T-helper 9 cell (primary cell): ENCODE measurements around the gene SC5D.

Source experiments
- DNase-seq: peaks from one replicate; pipeline ENCODE4 v3.0.0-alpha.2; 2020

SC5D gene

DNA sequence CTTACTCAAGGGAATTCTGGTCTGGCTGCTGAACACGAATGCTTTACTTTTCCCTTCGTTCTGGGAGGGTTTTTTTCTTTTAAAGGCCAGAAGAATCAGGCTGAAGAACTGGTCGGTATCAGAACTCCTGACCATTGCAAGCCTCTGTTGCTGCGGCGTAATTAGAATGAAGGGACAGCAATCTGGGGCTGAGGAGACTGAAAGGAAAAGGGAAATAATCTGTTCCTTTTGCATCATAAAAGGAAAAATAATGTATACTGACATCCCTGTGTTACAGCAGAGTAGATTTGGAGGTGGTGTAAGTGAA lies 670 bp downstream of the SC5D start:
- no peak for DNase-seq

DNA sequence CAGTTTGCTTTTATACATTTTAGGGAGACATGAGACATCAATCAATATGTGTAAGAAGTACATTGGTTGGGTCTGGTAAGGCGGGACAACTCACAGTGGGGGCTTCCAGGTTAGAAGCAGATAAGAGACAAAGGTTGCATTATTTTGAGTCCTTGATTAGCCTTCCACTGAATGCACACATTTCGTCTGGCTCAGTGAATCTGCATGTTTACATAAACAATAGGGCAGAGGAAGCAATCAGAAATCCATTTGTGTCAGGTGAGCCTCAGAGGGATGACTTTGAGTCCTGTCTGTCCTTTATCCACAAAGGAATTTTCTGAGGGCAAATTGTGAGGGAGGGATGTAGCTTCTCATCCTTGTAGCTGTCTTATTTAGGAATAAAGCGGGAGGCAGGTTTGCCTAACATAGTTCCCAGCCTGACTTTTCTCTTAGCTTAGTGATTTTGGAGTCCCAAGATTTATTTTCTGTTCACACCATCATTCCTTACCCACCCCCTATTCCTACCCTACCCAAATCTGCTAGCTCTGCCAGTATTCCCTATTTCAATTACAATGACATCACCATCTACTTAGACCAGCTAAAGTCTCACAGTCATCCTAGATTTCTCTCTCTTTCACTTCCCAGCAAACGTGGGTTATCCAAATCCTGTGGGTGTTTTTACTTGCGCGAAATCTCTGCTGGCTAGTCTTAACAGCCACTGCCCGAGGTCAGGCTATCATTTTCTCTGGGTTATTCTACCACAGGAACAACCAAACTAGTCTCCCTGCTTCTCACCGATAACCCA lies 2.9 kb downstream of the SC5D start:
- no peak for DNase-seq

DNA sequence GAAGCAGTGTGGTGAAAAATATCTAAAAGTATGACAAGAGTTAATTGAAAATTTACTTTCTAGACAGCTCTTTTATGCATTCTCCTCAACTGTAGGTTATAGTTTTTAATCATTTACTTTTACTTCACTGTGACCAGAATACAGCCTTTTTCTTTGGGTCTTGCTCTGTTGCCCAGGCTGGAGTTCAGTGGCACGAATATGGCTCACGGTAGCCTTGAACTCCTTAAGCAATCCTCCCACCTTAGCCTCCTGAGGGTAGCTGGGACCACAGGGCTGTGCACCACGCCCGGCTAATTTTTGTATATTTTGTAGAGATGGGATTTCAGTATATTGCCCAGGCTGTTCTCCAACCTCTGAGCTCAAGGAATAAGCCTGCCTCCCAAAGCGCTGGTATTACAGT lies 5.3 kb downstream of the SC5D start:
- DNase-seq: no peak

DNA sequence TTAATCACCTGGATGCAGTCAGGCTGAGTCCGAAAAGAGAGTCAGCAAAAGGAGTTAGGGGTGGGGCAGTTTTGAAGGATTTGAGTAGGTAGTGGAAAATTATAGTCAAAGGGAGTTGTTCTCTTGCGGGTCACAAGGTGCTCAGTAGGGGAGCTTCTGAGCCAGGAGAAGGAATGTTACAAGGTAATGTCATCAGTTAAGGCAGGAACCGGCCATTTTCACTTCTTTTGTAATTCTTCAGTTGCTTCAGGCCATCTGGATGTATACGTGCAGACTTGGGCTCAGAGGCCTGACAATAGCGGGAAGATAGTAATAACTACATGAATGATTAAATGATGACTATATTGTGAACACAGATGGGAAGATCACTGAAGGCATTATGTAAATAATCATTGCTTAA lies 6.2 kb downstream of the SC5D start:
- no peak for DNase-seq

DNA sequence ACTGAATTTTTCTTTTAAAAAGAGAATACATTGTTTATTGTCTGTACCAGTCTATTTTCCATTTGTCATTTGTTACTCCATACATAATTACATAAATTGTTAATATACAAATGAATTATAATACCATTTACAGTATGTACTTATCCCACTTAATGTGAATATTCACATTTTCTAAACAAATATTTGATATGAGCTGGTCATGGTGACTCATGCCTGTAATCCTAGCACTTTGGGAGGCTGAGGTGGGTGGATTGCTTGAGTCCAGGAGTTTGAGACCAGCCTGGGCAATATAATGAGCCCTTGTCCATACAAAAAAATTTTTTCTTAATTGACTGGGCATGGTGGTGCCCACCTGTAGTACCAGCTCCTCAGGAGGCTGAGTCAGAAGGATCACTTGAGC lies 6.8 kb downstream of the SC5D start:
- no peak for DNase-seq

DNA sequence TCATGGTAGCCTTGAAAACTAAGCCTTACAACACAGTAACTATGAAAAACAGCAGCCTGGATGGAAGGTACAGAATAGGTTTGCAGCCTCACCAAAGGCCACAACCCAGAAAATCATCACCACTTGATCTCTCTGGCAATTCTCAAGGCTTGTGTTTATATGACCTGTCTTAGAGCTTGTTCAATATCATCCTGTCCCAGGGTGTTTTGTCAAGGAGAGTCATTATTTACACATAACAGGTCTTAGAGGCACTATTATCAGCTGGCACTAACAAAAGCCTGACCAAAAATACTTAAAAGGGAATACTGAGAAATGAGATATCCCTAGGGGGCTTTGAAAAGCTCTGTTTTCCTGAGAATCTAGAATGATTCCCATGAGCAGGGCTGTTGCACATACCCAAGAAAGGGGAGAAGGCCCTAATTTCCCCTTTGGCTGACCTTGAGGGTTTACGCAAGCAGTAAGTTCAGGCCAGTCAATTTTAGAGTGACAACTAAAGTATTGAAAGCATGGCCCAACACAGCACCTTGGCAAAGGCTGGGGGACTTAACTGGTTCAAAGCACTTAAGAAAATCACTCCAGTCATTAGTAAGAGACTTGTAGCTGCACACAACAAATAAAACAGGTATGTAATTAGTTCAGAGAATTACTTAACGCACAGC lies 7.9 kb downstream of the SC5D start:
- DNase-seq: no peak

DNA sequence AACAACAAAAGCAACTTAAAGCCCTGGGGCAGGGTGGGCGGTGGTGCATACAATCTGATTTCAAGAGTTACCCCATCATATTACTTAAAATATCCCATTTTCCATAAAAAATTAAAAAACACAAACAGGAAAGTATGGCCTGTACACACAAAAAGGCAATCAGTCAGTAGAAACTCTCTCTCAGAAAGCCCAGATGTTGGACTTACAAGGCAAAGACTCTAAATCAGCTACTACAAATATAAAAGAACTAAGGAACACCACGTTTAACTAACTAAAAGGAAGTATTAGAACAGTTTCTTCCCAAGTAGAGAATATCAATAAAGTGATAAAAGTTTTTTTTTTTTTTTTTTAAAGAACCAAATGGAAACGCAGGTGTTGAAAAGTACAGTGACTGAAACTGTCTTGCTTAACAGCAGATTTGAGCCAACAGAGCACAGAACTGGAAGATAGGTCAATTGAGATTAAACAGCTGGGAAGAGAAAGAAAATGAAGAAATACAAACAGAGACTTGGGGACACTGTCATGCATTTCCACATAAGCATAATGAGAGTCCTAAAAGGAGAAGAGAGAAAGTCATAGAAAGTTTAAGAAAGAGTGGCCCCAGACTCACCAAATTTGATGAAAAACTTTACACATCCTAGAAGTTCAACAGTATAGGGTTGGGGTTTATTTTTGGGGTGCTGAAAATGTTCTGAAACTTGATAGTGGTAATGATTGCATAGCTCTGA lies 8.6 kb downstream of the SC5D start:
- DNase-seq: no peak

DNA sequence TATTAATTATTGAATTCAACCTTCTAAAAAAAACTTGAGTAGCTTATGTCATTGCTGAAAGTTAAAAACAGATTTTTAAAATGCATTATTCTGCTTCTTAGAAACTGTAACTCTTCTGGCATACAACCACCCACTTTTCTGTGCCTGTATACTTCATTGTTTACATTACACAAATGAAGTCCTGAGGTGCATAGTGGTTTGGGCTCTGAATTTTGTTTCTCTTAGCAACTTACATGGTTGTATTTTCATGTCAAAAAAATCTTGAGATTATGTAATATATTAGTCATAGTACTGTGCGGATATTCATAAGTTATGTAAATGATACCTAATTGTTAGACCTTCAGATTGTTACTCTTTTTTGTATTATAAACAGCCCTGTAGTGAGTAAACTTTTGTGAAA lies 12.2 kb downstream of the SC5D start:
- no peak for DNase-seq

DNA sequence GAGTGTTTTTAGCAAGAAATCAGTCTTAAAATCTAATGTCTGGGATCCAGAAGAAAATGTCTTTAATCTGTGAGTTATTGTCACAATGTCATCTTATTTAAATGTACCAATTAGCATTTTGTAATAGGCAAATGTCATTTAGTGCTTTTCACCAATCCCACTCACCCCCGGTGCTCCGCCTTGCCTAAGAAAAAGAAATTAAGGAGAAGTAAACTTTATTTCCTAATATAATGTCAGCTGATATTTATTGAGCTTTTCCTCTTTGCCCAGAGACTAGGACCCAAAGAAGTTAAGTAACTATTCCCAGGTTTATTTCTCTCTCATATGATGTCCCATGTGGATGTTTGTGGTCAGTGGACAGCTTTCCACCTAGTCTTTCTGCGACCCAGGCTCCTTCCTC lies 16.2 kb downstream of the SC5D start:
- DNase-seq: no peak

DNA sequence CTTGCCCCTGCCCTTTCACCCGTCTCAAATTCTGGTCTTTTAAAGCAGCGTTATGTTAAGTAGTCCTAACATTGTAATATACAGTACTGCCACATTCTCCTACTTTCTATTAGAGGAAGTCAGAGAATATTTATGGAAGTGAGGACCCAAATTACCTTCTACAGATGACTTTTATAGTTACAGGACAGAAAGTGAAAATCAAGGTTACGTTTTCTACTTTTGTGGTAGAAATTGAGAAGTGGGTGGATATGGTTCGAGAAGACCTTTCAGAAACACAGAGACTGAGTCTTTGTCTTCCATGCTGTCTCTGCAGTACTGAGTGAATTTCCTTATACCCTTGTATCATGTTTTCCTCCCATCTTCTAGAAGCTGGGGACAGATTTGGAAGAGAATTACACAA lies 17.1 kb downstream of the SC5D start:
- DNase-seq: no peak

DNA sequence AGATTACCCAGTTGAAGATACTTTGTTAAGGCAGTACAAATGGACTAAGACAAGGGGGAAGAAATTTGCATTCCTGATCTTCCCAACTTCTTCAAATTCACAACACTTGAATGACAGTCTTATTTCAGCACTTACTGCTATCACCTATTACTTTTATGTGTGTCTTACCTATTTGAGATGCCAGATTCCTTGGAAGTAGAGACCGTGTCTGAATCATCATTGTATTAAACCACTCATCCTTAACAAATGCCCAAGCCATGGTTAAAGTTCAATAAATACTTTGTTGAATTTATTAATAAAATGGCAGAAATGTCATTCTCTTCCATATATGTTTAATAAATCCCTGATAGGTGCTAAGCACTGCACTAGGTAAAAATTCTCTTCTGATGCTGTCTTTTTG lies 18.3 kb downstream of the SC5D start:
- DNase-seq: no peak

DNA sequence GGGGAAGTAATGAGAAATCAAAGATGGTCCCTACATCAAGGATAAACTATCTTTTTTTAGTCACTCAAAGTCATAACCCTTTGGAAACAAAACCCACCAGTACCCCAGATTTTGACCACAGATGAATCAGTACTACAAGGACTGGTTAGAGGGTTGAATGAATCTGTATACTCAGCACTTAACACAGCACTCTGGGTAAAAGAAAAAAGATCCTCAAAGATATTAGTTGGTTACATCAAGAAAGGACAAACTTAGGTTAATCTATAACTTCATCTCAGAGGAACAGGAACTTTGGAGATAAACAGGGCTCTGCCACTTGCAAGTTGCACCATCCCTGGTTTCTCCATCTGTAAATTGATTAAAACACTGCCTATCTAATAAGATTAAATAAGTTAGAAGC lies 18.8 kb downstream of the SC5D start:
- DNase-seq: no peak

DNA sequence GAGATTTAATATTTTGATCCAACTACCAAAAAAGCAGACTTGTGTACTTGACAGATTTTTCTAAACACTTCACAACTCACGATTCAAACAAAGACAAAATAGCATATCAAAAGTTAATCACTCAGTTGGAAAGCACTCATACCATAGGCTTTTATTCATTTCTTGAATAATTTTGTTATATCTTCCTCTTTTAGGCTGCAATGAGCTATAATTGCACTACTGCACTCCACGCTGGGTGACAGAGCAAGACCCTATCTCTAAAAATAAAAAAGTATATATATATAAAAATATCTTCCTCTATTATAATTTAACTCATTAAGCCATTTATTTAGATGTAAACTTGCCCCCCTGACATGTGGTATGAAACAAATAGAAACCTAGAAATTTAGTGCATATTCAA lies 19.9 kb downstream of the SC5D start:
- no peak for DNase-seq

DNA sequence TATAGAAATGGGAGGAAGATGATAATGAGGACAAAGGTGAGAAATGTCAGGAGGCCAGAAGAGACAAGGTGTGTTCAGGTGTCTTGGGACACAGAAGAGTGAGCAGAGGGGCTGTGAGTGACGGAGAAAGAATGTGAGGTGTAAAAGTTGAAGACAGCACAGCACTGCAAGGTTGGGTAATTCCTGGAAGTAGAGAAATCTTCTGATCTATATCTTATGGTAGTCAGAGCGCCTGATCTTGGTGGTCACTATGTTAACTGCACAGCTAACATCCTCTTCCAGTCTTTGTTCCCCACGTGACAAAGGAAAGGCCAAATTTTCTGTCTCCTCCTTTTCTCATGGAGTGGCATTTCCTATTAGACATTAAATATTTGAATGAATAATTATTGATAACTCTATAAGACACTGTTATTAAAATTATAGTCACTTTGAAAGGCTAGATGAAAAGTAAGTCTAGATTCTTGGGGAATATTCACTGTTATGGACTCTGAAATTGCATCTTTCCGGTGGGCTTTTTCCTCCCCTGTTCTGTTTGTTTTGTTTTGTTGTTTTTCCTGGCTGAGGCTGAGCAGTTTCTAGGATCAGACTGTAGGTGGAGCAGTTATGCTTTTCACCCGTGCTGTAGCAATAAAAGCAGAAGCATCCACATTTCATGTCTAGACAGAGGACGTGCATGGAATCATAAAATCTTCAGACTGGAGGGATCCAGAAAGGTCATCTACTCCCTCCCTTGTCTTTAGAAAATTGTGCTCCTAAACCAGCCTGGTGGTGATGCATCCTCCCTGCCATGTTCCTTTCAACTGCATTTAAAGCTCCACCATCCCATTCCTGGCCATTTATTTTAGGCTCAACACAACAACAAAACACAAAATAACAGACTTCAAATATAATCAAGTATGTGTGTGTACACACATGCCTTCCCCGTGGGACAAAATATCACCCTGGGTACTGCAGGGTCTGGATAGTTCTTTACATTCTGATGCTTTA lies 26.6 kb downstream of the SC5D start:
- DNase-seq: no peak

DNA sequence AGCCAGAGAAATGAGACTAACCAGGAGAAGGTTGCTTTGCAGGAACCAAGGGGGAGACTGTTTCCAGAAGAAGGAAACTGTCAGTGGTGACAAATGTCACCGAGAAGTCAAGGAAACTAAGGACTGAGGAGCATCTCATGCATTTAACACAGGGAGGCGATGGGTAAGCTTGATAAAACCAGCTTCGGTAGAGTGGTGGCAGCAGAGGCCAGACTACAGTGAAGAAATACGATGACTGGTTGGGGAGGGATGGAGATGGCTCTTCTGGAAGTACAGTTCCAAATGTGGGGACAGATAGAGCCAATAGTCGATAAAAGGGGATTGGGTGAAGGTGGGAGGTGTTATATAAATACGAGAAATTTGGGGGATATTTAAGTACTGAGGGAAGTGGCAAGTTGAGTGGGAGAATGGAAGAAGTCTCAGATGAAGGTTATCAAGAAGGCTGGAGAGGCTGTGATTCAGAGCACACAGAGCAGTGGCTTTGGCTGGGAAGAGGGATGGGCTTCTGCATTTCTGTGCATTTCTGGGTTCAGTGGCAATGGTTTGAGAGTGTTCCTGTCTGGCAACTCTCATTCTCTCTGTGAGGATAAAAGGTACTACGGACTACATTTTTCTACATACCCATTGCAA lies 29.2 kb downstream of the SC5D start:
- DNase-seq: no peak

DNA sequence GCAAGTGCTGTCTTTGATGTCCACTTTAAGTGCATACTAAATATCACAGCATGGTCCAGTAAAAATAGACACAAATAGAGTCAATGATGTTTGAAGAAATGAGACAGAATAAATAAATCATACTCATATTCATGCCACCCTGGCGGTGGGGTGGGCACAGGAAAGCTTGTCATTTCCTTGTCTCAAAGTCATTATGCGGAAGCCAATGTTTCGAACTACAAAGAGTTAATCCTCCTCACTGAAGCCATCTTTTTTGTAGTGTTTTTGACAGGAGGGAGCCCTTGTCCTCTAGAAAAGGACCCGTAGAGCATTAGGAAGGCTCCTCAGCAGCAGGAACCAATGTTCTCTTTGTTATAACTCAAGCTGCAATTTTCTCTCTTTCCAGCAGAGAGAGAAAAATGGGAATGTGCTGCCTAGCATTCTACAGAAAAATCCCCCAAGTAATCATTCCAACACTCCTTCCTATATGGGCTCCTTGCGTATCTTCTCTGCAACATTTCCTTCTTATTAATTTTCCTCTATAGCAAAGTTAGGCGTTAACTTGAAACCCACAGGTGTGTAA lies 30.6 kb downstream of the SC5D start:
- DNase-seq: no peak

DNA sequence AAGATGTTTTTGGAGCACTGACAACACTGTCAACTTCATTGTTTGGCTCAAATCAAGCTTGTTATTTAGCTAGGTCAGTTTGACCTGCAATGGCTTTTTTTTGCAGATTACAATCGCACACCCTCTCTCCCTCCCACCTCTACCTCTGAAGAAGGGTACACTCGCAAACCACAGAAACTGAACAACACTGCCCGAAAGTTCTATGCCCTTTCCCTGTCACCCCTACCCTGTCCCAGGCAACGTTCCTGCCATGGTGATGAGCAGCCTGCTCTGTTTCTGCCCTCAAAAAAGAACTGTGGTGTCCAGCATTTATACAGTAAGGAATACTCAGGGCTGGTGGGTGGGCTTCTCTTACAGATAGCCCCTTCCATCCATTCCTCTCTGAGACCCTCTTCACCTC lies 33.7 kb downstream of the SC5D start:
- no peak for DNase-seq

DNA sequence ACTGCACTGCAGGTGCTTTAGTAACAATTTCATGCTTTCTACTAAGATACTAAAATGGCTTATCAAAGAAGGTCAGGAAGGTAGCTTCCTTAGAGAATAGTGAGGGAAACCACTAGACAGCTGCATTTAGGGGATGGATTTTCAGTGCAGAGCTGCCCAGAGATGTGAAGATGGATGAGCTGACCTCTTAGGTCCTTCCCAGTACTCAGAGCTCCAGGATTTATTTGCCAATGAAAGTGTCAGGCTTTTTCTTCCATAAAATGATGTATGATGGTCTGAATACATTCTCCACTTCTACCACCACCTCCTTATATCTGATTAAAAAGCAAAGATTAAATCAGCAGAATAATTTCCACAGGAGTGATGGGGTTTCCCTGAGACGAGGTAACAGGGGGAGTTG lies 35.0 kb downstream of the SC5D start:
- no peak for DNase-seq

DNA sequence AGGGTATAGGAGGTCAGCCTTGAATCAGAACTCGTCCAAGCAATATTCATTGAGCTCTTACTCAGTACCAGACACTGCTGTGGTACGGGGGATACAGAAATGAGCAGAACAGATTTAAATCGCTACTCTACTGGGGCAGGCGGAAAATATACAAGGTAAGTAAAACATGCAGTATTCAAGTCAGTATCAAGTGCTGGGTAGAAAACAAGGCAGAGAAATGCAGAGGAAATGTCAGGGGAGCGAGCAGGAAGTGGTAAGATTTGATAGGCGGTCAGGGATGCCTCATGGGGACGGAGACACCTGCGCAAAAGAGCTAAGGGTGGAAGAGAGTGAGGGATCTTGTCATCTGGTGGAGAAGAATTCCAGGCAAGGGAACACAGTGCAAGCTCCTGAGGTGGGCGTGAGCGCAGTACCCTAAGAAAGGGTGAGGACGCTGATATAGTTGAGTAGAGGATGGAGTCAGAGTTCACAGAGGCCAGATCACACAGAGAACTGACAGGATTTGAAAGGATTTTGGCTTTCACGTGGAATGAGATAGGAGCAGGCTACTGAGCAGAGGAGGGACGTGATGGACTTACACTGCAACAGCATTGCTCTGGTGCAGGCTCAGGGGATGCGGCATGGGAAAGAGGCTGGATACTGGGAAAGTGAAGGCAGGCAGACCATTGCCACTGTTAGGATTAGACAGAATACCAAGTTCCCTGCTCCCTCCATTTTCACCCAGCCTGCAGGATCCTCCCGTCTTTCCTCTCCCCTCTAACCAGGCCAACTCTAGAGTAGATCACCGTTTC lies 35.8 kb downstream of the SC5D start:
- DNase-seq: peak; percentile 6

DNA sequence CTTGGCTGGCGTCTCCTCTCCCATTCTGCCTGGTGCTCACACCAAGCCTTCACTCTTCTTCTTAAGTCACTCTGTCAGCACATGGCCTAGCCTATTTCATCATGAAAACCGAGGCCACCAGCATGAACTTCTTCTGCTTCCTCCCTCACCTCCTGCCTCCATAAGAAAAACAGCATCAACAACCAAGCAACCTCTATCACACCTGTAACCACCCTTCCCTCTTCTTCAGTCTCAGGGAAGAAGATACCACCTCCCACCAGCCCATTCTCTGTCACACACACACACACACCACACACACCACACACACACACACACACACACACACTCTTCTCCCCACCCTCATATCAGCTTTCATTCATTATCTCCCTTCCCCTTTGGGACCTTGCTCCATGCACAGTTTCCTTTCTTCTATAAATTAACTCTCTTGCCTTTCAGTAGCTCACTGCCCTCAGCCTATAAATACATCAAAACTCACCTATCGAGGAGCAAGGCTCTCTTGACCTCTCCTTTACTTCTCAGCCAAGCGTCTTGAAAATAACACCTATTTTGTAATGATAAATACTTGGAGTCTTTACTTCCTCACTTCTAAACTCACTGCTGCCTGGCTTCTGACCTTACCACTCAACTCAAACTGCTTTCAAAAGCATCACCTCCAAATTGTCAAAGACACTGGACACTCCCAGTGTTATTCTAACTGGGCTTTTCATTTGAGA lies 36.6 kb downstream of the SC5D start:
- DNase-seq: no peak
